ENCODE data around the gene SCUBE1. TPM values are rescaled to one million over a fixed set of nuclear protein-coding genes. Genes with fewer than 3 reads are reported as not detected.

The SCUBE1 gene
- total RNA-seq, 2 experiments from 2014 or later = not detected

DNA sequence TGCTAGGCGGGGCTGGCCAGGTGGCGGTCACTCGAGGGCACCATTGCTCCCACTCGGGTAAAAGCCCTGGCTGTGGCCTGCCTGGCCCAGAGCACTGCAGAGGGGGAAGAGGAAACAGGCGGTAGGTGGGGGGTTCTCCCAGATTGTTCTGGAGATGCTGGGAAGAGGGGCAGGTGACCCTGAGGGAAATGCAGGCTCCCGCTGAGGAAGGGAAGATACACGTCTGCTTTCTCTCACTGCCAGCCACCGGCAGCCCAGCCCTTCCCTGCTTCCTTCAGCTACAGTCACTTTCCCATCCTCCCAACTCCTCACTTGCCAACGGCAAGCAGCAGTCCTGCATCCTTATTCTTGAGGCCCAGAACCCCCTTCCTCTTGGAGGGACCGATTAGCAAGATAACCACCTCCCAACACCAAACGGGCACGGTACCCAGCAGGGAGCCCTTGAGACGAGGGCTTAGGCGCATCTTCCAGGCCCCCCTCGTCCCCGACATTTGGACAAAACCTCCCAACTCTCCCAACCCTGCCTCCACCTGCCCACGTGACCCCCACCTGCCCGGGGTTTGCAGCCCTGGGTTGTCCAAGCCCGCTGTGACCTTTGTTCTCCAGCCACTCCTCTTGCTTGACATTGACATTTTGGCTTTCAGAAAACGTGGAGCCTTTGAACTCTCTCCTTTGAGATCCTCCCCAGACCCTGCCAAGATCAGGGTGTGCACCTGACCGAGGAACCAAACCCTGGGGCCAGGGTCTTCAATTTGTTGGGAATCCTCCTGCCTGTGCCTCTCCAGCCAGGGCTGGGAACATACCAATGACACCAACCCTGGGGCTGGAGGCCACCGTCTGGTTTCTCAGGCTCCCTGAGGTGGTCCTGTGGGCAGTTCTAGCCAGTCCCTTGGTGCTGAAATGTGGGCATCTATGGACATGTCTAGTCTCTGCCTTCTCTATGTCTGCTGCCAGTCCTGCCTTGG, 107.4 kb downstream of the SCUBE1 start:
- TF ChIP-seq EZH2phosphoT487 (IDR thresholded peaks at IDR 0.05; ENCODE audit: borderline replicate concordance, low read depth, low read length) = no peak
- TF ChIP-seq, protein P1, sequence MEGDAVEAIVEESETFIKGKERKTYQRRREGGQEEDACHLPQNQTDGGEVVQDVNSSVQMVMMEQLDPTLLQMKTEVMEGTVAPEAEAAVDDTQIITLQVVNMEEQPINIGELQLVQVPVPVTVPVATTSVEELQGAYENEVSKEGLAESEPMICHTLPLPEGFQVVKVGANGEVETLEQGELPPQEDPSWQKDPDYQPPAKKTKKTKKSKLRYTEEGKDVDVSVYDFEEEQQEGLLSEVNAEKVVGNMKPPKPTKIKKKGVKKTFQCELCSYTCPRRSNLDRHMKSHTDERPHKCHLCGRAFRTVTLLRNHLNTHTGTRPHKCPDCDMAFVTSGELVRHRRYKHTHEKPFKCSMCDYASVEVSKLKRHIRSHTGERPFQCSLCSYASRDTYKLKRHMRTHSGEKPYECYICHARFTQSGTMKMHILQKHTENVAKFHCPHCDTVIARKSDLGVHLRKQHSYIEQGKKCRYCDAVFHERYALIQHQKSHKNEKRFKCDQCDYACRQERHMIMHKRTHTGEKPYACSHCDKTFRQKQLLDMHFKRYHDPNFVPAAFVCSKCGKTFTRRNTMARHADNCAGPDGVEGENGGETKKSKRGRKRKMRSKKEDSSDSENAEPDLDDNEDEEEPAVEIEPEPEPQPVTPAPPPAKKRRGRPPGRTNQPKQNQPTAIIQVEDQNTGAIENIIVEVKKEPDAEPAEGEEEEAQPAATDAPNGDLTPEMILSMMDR (conservative IDR thresholded peaks at IDR 0.05; ENCODE audit: low read length) = no peak
- intact Hi-C loops (cut with micrococcal nuclease; ENCODE audit: unreplicated experiment) = no loop called here

DNA sequence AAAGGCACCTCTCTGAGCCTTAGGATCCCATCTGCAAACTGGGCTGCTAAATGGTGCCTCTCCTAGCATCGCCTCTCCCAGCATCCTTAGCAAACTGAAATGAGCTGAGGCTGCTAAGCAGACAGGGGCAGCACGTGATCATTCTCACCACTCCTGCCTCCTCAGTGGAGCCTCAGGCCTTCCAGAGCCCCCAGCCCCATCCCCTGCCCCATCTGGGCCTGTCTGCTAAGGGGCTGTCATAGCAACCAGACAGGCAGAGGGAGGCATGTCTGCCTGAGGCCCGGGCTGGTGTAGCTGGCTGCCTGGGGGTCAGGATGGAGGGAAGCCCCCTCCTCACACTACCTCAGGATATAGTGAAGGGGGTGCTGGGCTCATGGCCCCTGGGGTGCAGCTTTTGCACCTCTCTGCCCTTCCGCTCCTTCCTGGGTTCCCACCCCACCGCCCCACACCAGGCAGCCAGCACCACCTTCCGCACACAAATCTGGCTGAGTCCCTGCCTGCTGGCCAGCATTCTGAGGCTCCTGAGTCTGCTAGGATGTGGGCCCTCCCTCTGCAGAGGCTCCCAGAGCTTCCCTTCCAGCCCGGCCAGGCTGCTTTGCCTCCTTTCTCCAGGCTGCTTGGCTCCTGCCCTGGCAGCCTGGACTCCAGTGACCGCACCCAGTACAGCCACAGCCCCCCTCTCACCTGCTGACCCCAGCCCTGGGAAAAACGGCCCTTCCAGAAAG, 108.7 kb downstream of the SCUBE1 start:
- no peak for DNase-seq (ENCODE audit: low spot score)
- Histone ChIP-seq H3K36me3 (ENCODE audit: insufficient read depth, low read length) (no peaks in the 10 kb centered on the region), H4K20me1 (ENCODE audit: insufficient read depth, low read length) (no peaks in the 10 kb centered on the region), H3K27ac (ENCODE audit: low read depth, low read length, poor library complexity, severe bottlenecking) (no peak overlapping the region), H3K9me2 (ENCODE audit: insufficient read depth, low read length) (no peaks in the 10 kb centered on the region), H3K4me3 (ENCODE audit: low read depth, low read length, poor library complexity, severe bottlenecking) (no peak overlapping the region), H3K4me1 (ENCODE audit: insufficient read depth, low read length, poor library complexity, severe bottlenecking) (peaks cover 4% of the 10 kb centered on the region), H3K79me2 (ENCODE audit: insufficient read depth, low read depth, low read length) (no peaks in the 10 kb centered on the region), H3K4me2 (ENCODE audit: low read length) (no peak overlapping the region), H3K9me3 (ENCODE audit: low read length) (no peaks in the 10 kb centered on the region), H2AFZ (ENCODE audit: low read length) (no peak overlapping the region)
- ChIA-PET CTCF (ENCODE audit: unreplicated experiment) (no interaction called here), POLR2A (no interaction called here)
- no TSS peak for BruUV-seq (replicated peaks)
- intact Hi-C loops (cut with micrococcal nuclease; ENCODE audit: unreplicated experiment) = no loop called here
- no peak for TF ChIP-seq EZH2phosphoT487 (IDR thresholded peaks at IDR 0.05; ENCODE audit: borderline replicate concordance, low read depth, low read length)

More for the DNA sequence above, 107.4 kb downstream of the SCUBE1 start:
- no peaks in the 10 kb centered on the region for H4K20me1 ChIP-seq (ENCODE audit: insufficient read depth, low read length)
- POLR2A ChIA-PET = no interaction called here
- no peaks in the 10 kb centered on the region for H3K9me2 ChIP-seq (ENCODE audit: insufficient read depth, low read length)
- H3K4me2 ChIP-seq (ENCODE audit: low read length) = no peak overlapping the region
- no peaks in the 10 kb centered on the region for H3K79me2 ChIP-seq (ENCODE audit: insufficient read depth, low read depth, low read length)
- no peak for DNase-seq (ENCODE audit: low spot score)
- H2AFZ ChIP-seq (ENCODE audit: low read length) = no peak overlapping the region
- no peak overlapping the region for H3K4me3 ChIP-seq (ENCODE audit: low read depth, low read length, poor library complexity, severe bottlenecking)
- no peaks in the 10 kb centered on the region for H3K36me3 ChIP-seq (ENCODE audit: insufficient read depth, low read length)
- CTCF ChIA-PET (ENCODE audit: unreplicated experiment) = no interaction called here
- H3K4me1 ChIP-seq (ENCODE audit: insufficient read depth, low read length, poor library complexity, severe bottlenecking) = peaks cover 4% of the 10 kb centered on the region
- H3K9me3 ChIP-seq (ENCODE audit: low read length) = no peaks in the 10 kb centered on the region
- H3K27ac ChIP-seq (ENCODE audit: low read depth, low read length, poor library complexity, severe bottlenecking) = no peak overlapping the region
- BruUV-seq (replicated peaks) = no TSS peak

DNA sequence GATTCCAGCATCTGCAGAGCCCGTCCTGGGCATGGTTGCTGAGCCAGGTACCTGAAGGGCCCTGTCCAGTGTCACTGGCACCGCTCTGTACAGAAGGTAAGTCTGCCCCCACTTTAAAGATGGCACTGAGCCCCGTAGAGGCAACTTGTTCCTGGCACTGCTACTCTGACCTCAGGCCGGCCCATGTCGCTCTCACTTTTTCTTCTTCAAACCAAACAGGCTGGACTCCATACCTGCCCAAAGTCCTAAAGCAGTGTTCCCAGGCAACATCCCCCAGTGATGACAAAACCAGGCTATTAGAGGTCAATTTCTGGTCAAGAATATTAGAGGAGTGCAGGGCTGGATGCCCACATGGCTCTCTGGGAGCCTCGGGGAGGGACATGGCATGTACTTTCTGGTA, 109.6 kb downstream of the SCUBE1 start:
- BruUV-seq (replicated peaks) = no TSS peak
- Histone ChIP-seq H2AFZ (ENCODE audit: low read length) (no peak overlapping the region), H3K4me2 (ENCODE audit: low read length) (no peak overlapping the region), H4K20me1 (ENCODE audit: insufficient read depth, low read length) (no peaks in the 10 kb centered on the region), H3K79me2 (ENCODE audit: insufficient read depth, low read depth, low read length) (no peaks in the 10 kb centered on the region), H3K4me3 (ENCODE audit: low read depth, low read length, poor library complexity, severe bottlenecking) (no peak overlapping the region), H3K36me3 (ENCODE audit: insufficient read depth, low read length) (no peaks in the 10 kb centered on the region), H3K27ac (ENCODE audit: low read depth, low read length, poor library complexity, severe bottlenecking) (no peak overlapping the region), H3K9me3 (ENCODE audit: low read length) (no peaks in the 10 kb centered on the region), H3K9me2 (ENCODE audit: insufficient read depth, low read length) (no peaks in the 10 kb centered on the region), H3K4me1 (ENCODE audit: insufficient read depth, low read length, poor library complexity, severe bottlenecking) (peaks cover 4% of the 10 kb centered on the region)
- TF ChIP-seq, protein P1 (conservative IDR thresholded peaks at IDR 0.05; ENCODE audit: low read length) = no peak
- TF ChIP-seq EZH2phosphoT487 (IDR thresholded peaks at IDR 0.05; ENCODE audit: borderline replicate concordance, low read depth, low read length) = no peak
- intact Hi-C loops (cut with micrococcal nuclease; ENCODE audit: unreplicated experiment) = no loop called here
- no peak for DNase-seq (ENCODE audit: low spot score)
- POLR2A ChIA-PET = no interaction called here
- CTCF ChIA-PET (ENCODE audit: unreplicated experiment) = no interaction called here
